Stimulated activated CD8-positive, alpha-beta memory T cell treated with anti-CD3 and anti-CD28 coated beads, Interleukin-7, amount 100 ng/mL, for 48 hours (primary cell): ENCODE data around the gene SPX.

Experiments used
- DNase-seq, 2 donors: peaks; one replicate each; pipeline ENCODE4 v3.0.0-alpha.2; 2020; ENCODE audit warnings: low read depth in 1 of 2; ENCODE audit errors: extremely low read depth in 1 of 2

Gene SPX

GRCh38 chr12:21576431-21576830 is 50.3 kb downstream of the SPX start:
- DNase-seq = no peak

DNA sequence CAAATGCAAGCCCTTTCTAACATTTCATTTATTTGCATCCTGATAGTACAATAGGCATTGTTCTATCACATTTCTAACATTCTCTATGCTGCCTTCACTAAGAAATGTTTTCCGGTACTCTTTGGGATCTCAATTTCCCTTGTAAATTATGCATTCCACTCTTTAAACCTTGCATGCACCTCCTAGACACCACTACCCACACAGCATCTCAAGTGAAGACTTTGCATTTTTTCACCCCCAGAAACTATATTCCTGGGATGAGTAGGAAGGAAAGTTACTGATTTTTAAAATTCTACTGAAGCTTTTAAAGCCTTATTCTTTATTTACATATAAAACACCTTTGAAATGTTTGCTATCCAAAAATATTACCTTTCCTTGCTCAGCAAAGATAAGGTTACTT is 51.4 kb downstream of the SPX start:
- no peak for DNase-seq

- DNase-seq = no peak
These were observed 54.8 kb downstream of the SPX start for GRCh38 chr12:21580748-21581516.
